Posterior cingulate gyrus (tissue), 11 donors: ENCODE results near the gene LIG1.

ENCODE experiments used
- DNase-seq, 10 donors: peaks; one replicate each; pipeline versions ENCODE4 v3.0.0 to v3.0.0-alpha.2; 2020 to 2021; ENCODE audit warnings: mixed read lengths in 3 of 10
- intact Hi-C: fragments of 100-400 bp; cut with DNase I; formaldehyde crosslinking; loops from one replicate; pipeline ENCODE4 v1.15.1; 2023

The LIG1 gene

DNA sequence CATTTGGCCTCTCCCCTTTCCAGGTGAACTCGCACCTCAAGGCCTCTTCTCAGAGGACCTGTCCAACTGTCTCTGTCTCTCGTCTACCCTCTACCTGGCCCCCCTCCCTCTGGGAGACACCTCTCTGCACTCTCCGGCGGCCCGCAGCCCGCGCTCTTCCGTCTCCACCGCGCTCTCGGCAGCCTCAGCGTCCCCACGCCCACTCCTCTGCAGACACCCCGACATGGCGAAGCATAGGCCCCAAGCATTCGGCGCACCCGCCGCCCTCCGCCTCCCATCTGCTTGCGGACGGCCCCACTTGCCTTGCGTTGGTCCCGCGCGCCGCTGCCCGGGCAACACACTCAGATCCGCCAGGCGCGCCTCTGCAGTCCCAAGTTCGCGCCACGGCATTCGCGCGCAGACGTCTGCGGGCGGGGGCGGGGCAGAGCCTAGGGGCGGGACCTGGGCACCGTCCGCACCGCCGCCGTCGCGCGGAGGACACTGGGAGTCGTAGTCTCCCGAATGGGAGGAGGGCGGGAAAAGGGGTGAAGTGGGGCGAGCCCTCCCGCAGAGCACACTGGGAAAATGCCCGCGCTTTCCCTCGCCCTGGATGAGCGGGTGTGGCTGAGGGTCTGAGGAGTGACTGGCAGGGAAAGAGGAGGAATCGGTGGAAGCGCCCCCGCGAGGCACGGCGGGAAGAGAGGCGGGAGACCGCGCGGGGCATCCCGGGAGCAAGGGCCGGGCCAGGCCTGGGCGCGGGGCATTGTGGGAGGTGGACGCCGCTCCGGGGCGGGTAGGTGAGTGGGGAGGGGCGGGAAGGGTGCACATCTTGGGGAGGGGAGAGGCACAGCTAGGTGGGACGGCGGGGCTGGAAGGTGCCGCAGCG lies at the start of gene LIG1, which contains the start of gene ZSWIM9:
LIG1 (minus strand) TSS at position 406 of the 865 bp plus-strand sequence. CDS start 4,778 bp downstream, outside the sequence.
ZSWIM9 (plus strand) TSS at position 742 of the 865 bp plus-strand sequence. CDS start 1,123 bp downstream, outside the sequence.
- peak; percentile 91 to 99 (median 93) for DNase-seq
- intact Hi-C loops = loop anchor here (1.0 to 10.0 kb wide), 2 partner anchors 33 to 85 kb away; partner anchors contain the start of gene CARD8

DNA sequence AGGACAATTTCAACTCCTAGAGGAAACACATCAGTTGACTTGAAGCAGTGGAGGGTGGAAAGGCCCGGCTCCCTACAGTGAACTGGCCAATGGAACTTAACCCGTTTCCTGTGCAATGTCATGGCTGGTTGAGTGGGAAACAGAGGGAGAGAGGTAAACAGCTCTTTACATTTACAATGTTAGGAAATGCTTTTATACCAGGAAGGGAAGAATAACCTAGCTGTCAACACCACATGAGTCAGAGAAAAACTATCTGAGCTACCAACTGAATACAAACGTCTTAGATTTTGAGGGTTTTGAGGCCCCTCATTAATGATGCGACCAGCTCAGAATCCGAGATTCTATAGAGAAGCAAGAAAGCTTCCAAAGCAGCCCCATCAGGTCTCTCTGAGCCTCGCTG lies 48.9 kb upstream of the LIG1 start:
- intact Hi-C loops = no loop called here
- DNase-seq = no peak

DNA sequence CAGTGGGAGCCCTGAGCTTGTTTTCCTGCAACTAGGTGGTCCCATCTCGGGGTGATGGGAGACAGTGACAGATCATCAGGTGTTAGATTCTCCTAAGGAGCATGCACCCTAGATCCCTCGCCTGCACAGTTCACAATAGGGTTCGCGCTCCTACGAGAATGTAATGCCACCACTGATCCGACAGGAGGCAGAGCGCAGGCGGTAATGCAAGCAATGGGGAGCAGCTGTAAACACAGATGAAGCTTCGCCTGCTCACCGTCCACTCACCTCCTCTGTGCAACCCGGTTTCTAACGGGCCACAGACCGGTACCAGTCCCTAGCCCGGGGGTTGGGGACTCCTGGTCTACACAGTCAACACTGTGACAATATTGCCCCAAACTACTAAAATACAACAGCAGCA lies 46.8 kb upstream of the LIG1 start:
- no peak for DNase-seq
- intact Hi-C loops = no loop called here

DNA sequence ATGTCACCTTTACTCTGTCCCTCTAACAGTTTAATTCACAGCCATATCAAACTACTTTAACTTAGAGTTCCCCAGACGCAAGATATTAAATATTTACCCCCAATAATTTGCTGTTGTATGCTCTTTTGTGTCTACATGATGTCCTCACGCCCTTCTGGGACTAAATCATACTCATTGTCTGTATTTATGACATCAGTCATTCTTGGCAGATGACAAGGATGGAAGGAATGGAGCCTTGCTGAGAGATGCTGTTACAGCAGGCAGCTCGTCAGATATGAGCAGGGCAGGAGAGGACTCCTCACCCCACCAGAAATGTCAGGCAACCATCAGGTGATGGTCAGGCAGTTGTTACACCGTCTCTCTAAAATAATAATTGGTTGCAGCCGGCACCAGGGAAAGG lies 43.8 kb upstream of the LIG1 start:
- DNase-seq = no peak
- intact Hi-C loops = no loop called here

DNA sequence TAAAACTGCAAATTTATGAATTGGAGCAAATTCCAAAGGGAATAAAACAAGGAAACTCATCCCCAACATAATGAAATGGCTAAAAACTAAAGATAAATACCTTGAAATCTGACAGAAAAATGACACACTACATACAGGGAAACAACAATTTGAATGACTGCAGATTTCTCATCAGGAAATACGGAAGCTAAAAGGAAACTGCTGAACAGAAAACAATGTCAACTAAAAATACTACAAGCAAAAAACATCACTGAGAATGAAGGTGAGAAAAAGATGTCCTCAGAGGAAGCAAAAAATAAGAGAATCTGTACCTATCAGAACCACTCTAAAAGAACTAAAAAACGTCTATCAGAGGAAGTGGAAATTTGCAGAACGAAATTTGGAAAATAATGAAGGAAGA lies 39.9 kb upstream of the LIG1 start:
- intact Hi-C loops = no loop called here
- DNase-seq = no peak

DNA sequence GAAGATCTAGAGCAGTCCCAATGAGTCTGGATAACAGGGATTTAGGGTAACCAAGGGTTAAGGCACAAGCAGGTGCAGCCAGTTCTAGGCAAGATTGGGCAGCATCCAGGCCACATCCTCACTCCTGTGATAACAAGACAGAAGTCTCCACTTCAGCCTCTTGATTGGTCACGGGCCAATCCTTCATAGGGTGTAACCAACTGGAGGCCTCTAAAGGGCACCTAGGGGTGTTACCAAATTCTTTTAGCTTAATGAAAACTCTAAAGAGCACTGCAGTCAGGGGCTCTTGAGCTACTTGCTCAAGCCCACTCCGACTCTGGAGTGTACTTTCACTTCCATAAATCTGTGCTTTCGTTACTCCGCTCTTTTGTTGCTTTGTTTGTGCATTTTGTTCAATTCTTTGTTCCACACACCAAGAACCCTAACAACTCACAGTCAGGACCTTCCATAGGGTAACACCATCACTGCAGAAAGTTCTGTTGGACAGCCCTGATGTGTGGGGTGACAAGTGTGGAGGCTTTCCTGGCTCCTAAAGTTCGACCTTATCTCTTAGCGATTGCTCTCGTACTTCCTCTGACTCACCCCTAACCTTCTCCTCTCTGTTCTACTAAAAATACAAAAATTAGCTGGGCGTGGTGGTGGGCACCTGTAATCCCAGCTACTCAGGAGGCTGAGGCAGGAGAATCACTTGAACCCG lies 36.4 kb upstream of the LIG1 start:
- intact Hi-C loops = loop anchor here (10.0 kb wide), 1 partner anchor 48 kb away; the partner anchor contains the start of gene CARD8
- DNase-seq = no peak

DNA sequence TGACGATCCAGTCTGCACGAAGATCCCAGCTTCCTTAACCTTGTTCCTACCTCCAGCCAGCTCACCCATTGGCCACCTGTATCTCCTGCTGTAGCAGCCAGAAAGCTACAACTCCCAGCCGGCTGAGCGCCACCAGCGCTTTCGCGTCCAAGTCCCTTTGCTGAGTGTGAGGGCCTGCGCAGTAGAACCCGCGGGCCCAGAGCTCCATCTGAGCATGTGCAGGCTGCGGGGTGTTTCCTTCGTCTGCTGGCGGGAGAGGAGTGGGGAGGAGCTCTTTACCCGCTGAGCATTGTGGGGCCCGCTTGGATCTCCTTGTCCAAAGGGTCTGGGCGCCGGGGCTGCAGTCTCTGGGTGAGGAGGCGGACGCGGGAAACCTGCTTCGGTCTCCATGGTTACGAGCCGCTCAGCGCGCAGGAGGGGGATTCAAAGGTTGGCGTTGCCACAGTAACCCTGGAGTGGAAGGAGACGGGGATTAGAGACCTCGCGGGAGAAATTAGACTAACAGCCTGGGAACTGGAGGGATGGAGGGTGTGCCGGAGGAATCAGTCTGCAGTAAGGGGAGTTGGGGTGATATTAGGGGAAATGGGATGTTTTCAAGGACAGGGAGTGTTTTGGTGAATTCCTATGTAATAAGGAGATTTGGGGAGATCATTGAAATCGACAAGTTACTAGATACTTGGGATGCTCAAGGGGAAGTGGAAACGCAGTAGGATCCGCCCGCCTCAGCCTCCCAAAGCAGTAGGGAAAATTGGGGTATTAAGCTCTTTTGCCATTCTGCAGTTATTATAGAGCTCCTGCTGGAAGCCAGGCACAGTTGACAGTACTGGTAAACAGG lies 33.9 kb upstream of the LIG1 start:
- DNase-seq = peak; percentile 93 to 99 (median 96)
- intact Hi-C loops = loop anchor here (1.0 to 10.0 kb wide), 2 partner anchors 34 to 51 kb away; partner anchors contain the start of genes CARD8, LIG1 and ZSWIM9

DNA sequence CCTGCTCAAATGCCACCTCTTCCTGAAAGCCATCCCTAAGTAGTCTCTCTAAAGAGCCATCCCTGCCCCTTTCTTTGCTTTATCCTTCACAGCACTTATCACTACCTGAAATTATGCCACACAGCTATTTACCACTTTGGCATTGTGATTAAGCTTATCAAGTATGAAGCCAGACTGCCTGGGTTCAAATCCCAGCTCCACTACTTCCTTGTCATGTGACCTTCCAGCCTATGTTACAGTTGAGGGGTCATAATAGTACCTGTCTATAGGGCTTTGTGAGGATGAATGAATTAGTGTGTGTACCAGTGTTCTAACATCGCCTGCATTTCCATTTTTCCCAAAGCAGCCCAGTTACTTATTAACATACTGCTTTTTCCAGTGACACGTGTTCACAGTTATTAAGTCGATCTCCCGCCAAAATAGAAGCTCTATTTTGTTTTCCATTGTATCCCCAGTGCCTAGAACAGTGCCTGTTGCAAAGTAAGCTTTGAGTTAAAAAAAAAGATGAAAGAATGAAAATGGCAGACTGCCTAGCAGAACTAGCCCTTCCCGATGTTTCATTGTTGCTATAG lies 33.2 kb upstream of the LIG1 start:
- intact Hi-C loops = loop anchor here (1.0 to 10.0 kb wide), 2 partner anchors 33 to 51 kb away; partner anchors contain the start of genes CARD8, LIG1 and ZSWIM9
- no peak for DNase-seq

DNA sequence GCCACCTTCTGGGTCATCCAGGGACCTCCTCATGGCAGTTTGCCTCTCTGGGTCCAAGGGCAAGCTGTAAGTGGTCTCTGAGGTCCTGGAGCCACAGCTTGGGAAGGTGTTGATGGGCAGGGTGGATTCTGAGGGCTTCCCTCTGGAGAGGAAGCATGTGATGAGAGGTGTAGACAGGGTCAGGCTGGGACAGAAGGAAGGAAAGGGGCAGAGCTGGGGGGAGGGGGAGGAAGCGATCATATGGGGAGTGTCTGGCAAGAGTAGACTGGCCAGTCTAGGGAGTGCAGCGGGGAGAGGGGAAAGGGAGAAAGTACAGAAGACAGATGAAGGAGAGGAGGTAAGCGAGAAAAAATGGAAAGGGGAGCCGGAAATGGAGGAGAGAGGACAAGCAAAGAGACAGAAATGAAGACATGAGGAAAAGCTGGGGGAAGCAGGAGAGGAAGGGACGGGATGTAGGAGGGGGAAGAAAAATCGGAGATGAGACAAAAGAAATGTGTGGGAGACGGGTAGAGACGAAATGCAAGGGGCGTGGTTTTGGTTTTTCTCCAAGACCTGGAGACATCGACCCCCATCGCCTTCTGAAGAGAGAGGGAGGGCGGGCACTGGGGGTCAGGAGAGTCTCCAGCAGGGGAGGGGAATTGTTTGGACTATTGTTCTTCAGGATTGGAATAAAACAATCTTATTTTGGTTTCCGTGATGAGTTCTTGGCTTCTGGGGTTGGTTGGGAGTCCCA lies 27.0 kb upstream of the LIG1 start:
- intact Hi-C loops = no loop called here
- DNase-seq = peak in 1 of 10 donors; percentile 16

DNA sequence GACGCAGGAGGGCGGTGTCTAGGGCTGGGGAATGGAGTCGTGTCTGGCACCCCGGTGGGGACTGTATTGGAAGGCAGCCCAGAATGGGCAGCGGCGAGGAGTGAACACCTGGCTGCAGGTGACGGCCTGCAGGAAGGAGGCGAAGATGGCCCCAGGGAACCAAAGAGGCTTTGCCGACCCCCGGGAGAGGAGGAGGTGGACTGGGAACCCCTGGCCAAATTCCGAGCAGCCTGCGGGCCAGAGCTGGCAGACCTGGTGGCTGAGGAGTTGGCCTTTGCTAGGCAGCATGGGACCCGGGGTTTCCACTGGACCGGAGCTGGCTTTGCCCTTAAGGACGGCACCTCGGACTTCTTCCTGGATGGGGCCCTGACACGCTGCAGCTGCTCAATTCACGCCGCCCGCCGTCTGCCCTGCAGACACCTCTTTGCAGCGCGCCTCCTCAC lies 26.2 kb upstream of the LIG1 start:
- peak in 1 of 10 donors; percentile 76 for DNase-seq
- intact Hi-C loops = no loop called here

DNA sequence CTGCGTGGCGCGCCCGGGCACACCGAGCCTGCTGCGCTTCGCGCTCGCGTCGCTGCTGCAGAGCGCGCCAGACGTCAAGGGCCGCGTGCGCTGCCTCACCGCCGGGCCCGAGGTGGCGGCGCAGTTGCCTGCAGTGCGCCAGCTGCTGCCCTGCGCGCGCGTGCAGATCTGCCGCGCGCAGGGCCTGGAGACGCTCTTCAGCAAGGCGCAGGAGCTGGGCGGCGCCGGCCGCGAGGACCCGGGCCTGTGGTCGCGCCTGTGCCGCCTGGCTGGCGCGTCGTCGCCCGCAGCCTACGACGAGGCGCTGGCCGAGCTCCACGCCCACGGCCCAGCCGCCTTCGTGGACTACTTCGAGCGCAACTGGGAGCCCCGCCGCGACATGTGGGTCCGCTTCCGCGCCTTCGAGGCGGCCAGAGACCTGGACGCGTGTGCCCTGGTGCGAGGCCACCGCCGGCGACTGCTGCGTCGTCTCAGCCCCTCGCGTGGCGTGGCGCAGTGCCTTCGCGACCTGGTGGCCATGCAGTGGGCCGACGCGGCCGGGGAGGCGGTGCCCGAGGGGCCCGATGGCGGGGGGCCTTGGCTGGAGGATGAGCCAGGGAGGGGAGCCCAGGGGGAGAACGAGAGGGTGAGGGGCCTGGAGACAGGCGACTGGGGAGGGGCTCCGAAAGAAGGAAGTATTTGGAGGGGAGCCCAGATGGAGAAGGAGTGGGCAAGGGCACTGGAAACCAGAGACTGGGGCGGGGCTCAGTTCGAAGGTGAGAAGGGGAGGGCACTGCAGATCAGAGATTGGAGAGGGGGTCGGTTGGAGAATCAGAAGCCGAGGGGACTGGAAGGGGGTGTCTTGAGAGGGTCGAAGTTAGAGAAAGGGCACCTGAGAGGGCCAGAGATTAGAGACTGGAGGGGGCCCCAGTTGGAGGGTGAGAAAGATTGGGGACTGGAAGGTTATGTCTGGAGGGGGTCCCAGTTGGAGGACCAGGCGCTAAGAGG lies 25.0 kb upstream of the LIG1 start:
- peak in 1 of 10 donors; percentile 75 for DNase-seq
- intact Hi-C loops = no loop called here

DNA sequence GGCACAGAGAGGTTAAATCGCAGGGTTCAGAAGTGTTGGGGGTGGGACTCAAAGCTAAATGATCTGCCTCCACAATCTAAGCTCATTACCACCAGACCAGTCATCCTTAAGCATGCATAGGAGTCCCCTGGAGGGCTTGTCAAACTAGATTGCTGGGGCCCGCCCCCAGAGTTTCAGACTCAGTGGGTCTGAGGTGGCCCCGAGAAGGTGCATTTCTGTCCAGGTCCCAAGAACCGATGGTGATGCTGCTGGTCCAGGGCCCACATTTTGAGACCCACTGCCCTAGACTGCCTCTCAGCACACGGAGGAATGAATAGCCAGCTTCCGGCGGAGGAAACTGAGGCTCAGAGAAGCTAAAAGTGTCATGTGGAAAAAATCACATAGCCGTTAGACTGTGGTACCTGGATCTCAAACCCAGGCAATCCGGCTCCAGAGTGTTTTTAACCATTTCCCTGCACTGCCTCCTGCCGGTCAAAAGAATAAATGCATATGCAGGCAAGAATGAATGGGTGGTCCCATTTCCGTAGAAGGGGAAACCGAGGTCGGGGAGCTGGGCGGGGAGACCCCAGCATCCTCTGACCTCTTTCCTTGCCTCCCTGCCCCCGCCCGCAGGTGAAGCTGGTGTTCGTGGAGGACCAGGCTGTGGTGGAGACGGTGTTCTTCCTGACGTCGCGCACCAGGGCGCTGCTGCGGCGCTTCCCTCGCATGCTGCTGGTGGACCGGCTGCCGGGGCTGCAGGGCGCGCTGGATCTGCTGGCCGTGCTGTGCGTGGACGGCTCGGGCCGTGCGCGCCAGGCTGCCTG lies 24.1 kb upstream of the LIG1 start:
- DNase-seq = peak in 1 of 10 donors; percentile 62
- intact Hi-C loops = no loop called here

DNA sequence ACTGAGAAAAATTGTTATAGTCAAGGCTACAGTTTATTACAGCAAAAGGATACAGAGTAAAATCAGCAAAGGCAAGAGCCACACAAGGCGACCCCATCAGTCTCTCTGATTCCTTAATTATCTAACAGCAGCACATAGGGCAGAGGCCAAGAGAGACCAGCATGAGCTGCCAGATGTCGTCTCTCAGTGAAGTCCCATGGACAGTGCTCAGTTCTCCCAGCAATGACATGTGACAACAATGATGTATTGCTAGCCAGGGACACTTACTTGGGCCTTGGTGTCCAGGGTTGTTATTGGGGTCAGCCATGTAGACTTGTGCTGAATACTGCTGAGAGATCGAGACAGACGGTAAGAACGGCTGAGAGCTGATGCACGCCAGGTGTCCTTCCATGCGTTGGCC lies 22.6 kb upstream of the LIG1 start:
- intact Hi-C loops = no loop called here
- peak in 1 of 10 donors; percentile 65 for DNase-seq

DNA sequence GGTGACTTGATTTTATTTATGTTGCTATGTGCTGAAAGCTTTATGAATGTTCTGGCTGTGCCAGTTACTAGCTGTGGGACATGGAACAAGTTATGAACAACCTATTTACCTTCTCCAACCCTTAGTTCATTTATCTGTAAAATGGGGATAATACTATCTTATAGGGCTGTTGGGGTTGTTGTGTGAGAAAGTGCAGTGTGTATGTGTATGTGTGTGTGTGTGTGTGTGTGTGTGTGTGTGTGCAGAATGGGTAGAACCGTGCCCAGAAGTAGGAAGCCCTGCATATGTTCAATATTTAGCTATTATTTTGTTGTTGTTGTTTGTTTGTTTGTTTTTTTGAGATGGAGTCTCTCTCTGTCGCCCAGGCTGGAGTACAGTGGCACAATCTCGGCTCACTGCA lies 20.7 kb upstream of the LIG1 start:
- intact Hi-C loops = no loop called here
- DNase-seq = no peak

DNA sequence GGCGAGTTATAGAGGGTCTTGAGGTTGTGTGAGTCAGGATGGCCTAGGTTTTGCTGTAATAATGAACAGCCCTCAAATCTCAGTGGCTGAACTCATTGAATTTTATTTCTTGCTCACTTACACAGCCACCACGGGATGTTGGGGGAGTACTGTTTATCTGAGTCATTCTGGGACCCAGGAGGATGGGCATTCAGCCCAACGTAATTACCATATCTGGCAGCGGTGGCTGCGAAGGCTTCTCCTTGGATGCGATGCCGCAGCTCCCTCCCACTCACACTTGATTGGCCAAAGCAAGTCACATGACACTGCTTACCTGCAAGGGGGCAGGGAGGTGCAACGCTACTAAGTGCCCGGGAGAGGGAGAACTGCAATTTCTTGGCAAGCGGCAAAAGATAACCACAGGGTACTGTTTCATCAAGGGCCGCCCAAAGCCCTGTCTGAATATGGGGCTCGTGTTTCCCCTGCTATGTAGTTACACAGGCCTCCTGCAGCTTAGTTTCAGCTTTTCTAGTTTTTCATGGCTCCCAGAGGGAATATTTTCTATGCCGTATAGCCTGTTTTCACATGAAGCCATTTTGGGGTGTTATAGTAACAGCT lies 20.2 kb upstream of the LIG1 start:
- intact Hi-C loops = no loop called here
- DNase-seq = peak; percentile 66 to 97 (median 83)

DNA sequence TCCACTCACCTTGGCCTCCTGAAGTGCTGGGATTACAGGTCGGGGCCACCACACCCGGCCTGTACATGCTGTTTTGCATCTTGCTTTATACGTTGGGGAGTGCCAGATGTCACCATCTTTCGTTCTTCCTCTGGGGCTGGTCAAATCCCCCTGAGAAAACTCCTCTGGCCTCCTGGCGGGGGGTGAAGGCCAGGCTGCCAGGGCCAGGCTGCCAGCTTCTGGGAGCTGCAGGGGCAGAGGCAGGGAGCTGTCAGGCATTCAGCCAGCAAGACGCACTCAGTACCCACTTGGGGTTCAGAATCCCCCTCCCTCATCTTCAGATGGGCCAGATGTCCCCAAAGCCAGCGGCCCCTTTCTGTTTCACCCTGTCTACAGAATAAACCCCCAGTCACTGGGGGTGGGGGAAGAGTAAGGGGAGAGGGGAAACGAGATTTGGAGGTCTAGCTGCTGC lies 16.4 kb upstream of the LIG1 start:
- DNase-seq = peak in 1 of 10 donors; percentile 50
- intact Hi-C loops = no loop called here

DNA sequence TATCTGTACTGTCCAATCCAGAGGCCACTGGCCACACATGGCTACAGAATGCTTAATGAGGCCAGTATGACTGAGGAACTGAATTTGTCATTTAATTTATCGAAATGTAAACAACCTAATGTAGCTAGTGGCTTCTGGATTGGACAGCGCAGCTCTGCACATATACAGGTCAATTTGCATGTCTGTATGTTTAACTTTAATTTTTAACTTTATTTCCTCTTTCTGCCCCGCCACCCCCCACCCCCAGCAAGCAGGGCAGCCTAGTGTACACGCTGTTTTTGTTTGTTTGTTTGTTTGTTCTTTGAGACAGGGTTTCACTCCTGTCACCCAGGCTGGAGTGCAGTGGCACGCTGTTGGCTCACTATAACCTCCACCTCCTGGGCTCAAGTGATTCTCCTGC lies 15.9 kb upstream of the LIG1 start:
- intact Hi-C loops = no loop called here
- DNase-seq = no peak
